HG03066 (cell line): ENCODE results near the gene TATDN2.

ENCODE experiments used
- ATAC-seq: cut with Tn5 transposase; IDR thresholded peaks from one replicate; pipeline ENCODE4 v1.9.1; 2021; ENCODE audit warnings: low read depth; ENCODE audit not compliant: unreplicated experiment

TATDN2 gene, protein sequence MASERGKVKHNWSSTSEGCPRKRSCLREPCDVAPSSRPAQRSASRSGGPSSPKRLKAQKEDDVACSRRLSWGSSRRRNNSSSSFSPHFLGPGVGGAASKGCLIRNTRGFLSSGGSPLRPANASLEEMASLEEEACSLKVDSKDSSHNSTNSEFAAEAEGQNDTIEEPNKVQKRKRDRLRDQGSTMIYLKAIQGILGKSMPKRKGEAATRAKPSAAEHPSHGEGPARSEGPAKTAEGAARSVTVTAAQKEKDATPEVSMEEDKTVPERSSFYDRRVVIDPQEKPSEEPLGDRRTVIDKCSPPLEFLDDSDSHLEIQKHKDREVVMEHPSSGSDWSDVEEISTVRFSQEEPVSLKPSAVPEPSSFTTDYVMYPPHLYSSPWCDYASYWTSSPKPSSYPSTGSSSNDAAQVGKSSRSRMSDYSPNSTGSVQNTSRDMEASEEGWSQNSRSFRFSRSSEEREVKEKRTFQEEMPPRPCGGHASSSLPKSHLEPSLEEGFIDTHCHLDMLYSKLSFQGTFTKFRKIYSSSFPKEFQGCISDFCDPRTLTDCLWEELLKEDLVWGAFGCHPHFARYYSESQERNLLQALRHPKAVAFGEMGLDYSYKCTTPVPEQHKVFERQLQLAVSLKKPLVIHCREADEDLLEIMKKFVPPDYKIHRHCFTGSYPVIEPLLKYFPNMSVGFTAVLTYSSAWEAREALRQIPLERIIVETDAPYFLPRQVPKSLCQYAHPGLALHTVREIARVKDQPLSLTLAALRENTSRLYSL

DNA sequence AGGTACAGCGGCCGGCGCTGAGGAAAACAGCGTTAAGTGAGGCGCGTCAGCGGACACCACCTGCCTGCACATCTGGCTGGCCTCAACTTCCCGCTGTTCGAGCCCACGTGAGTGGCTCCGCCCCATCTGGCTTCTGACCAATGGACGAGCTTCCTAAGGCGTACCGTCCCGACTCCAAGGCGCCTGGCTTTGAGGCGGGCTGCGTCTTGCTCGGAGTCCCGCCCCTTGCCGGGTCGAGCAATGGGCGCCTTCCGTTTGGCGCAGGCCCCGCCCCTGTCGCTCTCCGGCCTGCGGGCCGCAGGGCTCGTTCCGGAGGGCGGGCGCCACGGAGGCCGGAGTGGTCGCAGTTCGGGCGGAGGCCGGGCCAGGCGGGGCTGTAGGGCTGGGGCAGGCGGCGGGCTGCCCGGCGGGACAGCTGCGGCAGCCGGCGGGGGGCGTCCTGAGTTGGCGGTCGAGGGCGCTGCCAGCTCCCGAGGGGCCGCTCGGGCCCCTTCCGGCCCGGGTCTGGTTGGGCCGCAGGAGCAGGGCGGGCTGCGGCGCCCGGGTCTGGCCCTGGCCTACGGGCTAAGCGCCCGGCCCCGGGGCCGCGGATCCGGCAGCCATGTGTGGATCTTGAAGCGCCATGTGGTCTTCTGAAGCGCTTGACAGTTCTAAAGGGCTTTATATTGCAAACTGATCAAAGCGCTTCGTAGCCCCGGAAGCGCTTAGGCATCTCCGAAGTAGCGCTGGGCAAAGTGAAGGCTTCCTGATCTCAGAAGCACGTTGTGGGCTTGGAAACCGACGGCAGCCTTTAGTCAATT, at the start of gene TATDN2:
Gene TATDN2 (plus strand): TSS at position 276 of the 800 bp plus-strand sequence. CDS start 742 bp downstream, outside the sequence.
- ATAC-seq = peak; percentile 93

DNA sequence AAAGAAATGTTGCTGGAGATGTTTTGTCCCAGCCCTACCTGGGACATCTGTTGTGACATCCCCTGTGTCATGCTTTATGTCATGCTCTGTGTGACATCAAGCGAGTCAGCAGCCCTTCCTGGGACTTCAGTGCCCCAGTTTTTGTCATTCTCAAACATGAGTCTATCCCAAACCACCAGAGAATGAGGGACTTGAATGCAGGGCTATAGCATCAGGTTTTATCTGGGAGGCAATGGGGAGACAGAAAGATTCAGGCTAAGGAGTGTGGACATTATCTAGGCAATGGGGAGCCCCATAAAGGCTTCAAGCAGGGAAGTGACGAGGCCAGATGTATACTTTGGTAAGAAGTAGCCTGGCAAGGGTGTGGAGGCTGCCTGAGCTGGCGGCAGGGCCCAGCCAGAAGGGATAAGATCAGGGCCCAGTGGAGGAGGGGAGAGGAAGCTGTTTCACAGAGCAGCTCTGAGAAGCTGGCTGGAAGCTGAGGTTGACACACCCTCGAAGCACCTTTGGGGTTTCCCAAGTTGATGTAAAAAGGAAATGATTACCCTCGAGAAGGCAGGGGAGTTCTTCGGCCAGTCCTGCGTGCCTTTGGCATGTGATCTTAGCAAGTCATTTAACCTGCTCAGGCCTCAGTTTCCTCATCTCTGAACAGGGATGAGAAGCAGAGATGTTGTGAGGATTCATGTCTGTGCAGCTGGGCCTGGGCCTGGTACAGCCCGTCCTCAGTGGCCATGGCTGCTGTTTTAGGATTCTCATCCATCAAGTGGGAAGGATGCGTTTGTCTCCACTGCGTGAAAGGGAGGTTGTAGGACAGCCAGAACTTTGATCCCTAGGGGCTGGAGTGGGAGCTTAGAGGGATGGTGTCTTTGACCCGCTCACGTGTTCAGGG, 49.3 kb upstream of the TATDN2 start:
- ATAC-seq = peak; percentile 62

DNA sequence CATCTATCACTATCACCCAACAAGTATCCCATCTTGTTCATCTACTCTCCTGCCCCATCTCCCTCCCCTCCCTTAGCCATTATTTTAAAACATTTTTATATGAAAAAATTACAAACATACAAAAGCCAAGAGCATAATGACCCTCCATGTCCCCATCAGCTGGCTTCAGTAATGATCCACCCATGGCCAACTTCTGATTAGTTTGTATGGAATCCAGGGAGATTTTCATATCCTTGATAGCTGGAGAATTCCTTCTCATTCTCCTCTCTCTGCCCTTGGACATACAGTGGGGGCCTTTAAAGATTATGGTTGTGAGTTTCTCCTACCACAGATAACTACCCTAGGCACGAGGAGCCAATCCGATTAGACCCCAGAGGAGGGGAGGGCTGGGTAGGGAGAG, 43.3 kb upstream of the TATDN2 start:
- no peak for ATAC-seq

DNA sequence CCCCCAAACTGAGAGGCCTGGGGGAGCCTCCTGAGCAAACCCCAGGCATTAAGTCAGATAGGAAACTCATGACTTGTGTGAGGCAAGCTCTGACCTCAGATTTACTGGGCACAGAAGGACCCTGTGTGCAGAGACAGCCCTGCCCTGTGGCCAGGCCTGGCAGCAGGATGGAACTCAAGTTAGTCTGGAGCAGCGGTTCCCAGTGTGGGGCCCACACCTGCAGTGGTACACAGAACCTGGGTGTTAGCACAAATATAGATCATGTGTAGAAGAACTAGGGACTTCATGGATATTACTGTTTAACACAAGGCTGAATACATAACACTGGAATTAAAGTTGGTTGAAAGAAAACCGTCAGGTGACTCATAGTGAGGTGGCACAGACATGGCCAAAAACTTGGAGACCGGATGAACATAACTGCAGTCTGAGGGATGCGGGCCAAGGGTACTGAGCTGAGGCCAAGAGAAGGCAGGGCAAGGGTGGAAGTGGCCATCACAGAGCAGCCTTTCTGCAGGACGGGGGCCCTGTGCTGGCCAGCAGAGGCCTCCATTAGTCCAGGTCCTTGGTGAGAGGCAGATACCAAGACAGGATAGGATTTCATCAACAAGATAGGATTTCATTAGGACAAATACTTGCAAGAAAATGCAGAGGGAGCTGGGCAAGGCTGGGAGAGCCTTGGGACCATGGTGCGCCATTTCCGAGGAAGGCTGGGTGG, 42.7 kb upstream of the TATDN2 start:
- no peak for ATAC-seq

DNA sequence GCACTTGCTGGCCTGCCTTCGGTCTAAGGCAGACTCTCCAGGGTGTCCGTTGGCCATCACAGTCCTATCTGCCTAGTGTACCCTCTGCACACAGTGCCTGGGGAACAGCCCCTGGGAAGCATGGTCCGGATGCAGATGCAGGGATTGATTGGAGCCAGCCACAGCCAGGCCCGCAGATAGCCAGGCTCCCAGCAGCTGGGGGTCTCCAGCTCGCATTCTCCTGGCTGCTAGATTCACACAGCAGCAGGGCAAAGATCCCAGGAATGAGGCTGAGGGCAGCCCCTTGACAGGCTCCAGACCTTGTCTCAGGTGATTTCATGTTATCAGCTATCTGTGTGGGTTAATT, 42.1 kb upstream of the TATDN2 start:
- no peak for ATAC-seq

DNA sequence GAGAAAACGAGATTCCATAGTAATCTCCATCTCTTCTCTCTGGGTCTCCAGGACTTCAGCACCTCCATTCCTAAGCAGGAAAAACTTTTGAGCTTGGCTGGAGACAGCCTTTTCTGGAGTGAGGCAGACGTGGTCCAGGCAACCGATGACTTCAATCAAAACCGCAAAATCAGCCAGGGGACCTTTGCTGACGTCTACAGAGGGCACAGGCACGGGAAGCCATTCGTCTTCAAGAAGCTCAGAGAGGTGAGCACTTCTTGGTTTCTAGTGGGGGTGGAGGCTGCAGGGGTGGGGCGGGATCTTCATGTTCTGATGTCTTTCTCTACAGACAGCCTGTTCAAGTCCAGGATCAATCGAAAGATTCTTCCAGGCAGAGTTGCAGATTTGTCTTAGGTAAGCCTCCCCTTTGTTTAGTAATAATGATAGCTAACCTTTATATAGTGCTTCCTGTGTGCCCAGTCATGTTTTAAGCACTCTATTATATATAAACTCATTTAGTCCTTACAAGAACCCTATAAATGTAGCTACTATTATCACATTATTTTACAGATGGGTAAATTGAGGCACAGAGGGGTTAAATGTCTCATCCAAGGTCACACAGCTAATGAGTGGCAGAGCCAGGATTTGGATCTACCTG, 35.0 kb upstream of the TATDN2 start:
- ATAC-seq = no peak

DNA sequence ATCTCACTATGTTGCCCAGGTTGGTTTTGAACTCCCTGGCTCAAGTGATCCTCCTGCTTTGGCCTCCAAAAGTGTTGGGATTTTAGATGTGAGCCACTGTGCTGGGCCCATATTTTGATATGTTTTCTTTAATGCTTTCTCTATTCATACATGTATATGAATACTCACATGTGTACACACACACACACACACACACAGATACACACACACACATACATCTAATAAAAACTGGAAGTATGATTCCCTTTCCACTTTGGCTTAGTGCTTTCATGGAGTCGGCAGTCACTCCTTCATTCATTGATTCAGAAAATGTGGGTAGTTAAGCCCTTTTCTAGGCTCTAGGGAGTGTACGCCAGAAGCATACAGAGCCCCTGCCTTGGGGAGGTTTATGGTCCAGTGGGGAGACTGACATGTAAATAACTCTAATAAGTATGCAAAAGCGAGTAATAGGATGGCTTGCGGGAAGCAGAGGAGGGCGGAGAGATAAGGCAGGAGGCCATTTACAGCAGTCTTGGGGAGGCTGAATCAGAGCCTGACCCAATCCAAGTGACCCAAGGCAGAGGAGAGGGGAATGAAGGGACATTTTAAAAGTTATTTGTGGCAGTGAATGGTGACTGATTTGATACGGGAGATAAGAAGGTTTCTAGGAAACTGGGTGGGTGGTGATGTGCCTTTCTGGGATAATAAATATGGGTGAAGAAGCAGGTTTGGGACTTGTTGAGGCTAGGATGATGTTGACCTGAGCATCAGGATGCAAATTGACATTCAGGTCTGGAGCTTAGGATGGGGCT, 32.5 kb upstream of the TATDN2 start:
- no peak for ATAC-seq

DNA sequence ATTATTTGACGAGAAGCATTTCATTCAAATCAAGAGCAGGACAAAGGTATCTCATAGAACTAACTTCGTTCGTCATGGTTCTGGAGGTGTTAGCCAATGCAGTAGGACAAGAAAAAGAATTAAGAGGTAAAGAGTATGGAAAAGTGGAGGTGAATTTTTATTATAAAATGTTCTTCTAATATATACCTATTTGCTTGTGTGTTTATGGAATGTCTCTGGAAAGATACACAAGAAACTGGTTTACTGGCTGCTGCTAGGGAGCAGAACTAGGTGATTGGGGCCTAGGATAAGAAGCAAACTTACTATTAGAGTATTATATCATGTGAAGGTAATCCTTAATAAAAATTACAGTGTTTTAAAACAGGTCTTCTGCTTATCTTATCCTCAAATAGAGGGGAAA, 30.9 kb upstream of the TATDN2 start:
- no peak for ATAC-seq

DNA sequence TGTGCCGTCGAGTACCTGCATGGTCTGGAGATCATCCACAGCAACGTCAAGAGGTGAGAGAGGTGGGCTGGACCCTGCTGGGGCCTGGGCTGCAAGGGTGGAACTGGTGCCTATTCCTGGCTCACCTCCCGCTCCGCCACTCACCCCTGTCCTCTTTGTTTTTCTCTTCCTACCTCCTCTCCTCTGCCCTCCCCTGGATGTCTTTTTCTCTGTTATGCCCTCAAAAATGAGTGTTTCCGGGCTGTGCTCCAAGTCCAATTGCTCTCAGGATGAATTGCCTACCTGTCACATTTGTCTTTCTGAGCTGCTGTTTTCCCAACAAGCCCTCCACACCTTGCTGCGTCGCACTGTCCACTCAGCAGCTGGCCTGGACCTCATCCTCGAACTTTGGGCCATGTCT, 28.5 kb upstream of the TATDN2 start:
- ATAC-seq = no peak

DNA sequence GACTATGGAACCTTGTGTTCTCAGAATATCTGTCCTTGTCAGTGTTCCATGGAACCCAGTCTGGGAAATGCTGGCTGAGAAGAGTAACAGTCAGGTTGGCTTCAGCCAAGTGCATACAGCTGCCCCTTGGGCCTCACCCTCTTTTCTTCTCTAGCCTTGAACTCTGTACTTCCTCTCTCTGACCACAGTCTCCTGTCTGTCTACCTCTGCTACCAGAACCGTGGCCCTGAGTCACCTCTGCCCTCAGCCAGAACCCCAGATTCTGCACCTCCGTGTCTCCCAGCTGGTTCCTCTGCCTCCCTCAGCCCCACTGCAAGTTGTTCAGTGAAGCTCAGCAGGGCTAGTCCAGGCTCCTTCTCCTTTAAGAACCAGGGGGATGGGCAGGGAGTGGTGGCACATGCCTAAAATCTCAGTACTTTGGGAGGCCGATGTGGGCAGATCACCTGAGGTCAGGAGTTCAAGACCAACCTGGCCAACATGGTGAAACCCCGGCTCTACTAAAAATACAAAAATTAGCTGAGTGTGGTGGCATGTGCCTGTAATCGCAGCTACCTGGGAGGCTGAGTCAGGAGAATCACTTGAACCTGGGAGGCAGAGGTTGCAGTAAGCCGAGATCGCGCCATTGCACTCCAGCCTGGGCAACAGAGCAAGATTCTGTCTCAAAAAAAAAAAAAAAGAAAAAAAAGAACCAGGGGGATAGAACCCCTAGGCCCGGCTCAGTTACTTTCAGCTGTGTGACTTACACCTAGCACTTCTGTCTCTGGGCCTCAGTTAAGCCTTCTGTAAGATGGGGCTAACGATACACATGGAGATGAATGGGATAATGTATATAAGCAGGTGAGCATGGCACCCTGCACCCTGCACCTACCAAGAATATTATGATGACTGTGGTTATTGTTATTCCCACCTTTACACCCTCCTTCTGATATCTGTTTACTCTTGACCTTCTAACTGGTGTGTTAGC, 24.3 kb upstream of the TATDN2 start:
- ATAC-seq = peak; percentile 62

DNA sequence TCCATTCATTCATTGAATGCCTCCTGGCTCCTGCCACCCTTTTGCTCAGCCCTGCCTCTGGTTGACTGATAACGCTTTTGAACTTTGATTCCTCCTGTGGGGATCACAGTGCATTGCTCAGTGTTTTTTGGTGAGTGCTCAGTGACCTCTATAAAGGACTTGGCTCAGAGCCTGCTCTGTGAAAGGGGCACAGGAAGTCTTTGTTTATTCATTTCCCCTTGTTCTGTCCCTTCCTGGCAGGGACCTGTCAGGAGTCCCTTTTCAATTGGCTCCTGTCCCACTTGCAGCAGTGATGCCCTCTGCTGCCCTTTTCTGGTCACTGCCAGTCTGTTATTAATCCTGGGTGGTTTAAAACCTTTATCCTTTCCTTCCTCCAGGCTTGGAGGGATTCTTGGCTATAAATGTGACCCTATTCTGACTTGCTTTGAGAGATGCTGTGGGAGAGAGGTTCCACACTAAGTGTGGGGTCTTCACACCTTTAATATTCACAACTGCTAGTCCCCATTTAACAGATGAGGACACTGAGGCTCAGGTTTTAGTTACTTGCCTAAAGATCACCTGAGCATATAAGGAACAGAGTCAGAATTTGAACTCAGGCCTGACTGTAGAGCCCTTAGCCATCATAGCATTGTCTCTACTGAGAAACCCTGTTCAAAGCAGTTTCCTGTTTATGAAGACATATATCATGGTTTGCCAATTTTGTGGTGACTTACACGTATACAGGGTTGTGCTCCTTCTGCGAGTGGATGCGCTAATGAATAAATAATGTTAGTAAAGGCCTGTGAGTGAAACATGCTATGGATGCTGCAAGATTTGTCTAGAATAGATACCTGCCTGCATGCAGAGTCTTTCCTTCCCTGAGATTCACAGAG, 23.2 kb upstream of the TATDN2 start:
- peak; percentile 49 for ATAC-seq

DNA sequence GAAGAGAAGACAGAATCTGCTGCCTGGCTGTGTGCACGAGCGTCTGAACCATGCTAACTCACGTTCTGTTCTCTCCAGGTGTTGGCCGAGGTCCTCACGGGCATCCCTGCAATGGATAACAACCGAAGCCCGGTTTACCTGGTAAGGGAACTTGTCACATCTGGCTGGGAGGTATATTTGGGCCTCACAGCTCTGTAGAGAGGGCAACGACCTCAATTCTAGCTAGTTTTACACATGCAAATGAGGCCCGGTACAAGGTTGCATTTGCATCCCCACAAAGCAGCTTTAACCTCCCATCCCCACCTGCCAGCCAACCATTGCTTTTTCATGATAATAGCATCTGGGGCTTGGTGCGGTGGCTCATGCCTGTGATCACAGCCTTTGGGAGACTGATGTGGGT, 22.0 kb upstream of the TATDN2 start:
- no peak for ATAC-seq

DNA sequence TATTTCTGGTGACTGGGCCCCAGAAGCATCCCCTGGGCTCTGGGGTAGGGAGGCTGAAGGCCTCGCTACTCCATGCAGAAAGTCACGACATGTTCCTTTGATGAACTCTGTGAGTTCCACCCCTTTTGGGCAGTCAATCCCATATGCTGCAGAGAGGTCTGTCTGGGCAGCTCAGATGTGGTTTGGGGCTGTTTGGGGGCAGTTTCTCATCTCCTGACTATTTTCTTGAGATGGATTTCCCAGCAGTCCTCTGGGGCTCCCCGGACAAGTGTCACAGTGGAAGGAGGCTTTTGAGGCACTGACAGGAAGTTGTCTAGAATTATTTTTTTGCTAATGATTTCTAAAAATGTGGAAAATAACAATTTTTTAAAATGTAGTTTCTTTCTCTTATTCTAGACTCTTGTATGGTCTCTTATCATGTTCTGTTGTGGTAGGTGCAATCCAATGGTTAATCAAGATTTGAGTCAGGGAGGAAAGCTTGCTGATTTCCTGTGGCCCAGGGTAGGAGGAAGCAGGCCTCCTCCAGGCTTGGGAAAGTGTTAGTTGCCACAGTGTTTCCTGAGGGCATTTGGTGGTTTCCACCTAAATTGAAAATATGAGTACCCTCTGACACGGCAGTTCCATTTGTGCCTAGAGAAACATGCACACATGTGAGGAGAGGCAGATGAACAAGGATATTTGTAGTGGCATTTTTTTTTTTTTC, 19.9 kb upstream of the TATDN2 start:
- no peak for ATAC-seq

DNA sequence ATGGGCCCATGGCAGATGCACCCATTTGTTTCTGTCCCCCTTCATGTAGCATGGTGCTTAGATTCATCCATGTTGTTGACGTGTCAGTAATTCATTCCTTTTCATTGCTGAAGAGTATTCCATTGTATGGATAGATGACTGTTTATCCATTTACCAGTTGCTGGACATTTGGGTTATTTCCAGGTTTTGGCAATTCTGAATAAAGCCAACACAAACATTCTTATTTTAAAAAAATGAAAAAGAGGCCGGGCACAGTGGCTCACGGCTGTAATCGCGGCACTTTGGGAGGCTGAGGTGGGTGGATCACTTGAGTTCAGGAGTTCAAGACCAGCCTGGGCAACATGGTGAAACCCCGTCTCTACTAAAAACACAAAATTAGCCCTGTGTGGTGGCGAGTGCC, 18.7 kb upstream of the TATDN2 start:
- no peak for ATAC-seq

DNA sequence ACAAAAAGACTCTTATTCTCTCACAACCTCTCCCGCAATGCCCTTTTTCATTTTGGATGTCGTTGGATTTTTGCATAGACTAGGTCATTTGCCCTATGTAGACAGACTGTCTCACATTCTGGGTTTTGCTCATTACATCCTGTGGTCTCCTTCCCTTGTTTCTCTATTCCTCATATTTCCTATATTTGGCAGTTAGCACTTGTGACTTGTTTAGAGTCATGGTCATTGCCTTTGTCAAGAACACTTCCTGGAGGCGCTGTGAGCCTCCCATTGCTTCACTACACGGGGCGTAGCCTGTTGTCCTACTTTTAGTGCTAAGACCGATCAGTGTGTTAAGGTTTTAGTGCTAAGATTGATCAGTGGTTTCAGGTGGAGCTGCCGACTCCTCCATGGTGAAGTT, 16.1 kb upstream of the TATDN2 start:
- no peak for ATAC-seq

DNA sequence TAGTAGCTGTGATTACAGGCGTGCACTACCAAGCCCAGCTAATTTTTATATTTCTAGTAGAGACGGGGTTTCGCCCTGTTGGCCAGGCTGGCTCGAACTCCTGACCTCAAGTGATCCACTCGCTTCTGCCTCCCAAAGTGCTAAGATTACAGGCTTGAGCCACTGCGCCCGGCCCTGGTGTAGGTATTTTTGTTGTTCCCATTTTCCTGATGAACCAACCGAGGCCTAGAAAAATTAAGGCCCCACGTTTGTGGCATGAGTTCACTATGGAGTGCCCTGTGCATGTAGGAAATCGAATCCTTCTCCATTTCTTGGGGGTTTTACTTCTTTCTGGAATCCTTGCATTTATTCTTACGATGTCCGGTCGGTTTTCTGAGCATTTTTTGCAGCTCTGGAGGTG, 14.3 kb upstream of the TATDN2 start:
- no peak for ATAC-seq
